Kidney epithelial cell (primary cell): ENCODE results near the gene SYNPR. TPM values are rescaled to one million over a fixed set of nuclear protein-coding genes. Genes with fewer than 3 reads are reported as not detected.

Experiments used
- DNase-seq: peaks from one replicate; pipeline ENCODE4 v3.0.0-alpha.2; 2010; ENCODE audit warnings: low read depth
- H3K27me3 ChIP-seq: 2 replicates; pipeline ENCODE4 v1.6.0; 2011; ENCODE audit warnings: low read length; ENCODE audit not compliant: control insufficient read depth, insufficient read depth
- H3K36me3 ChIP-seq: 2 replicates; pipeline ENCODE4 v1.5.1; 2011; ENCODE audit warnings: low read length; ENCODE audit not compliant: control insufficient read depth, insufficient read depth
- H3K4me3 ChIP-seq: 2 replicates; pipeline ENCODE4 v1.5.1; 2011; ENCODE audit warnings: low read depth, mild to moderate bottlenecking, control low read depth, low read length
- total RNA-seq: library from RNA; depleted of rRNA; stranded (reverse); fragments of >200 nt; gene quantifications from 2 replicates; pipeline ENCODE4 v1.2.3, GENCODE V29; 2015
- TF ChIP-seq, protein P1 (sequence below): IDR thresholded peaks from 2 replicates; pipeline ENCODE4 v1.5.1; 2011; ENCODE audit warnings: mild to moderate bottlenecking, moderate library complexity, low read length, control low read depth, inconsistent platforms; ENCODE audit not compliant: insufficient read depth, poor library complexity, severe bottlenecking

SYNPR gene
- total RNA-seq, 1 donor from 2014 or later, result not detected

GRCh38 chr3:63477494-63478129, 199.5 kb downstream of the SYNPR start:
- DNase-seq, result no peak
- TF ChIP-seq, protein P1, sequence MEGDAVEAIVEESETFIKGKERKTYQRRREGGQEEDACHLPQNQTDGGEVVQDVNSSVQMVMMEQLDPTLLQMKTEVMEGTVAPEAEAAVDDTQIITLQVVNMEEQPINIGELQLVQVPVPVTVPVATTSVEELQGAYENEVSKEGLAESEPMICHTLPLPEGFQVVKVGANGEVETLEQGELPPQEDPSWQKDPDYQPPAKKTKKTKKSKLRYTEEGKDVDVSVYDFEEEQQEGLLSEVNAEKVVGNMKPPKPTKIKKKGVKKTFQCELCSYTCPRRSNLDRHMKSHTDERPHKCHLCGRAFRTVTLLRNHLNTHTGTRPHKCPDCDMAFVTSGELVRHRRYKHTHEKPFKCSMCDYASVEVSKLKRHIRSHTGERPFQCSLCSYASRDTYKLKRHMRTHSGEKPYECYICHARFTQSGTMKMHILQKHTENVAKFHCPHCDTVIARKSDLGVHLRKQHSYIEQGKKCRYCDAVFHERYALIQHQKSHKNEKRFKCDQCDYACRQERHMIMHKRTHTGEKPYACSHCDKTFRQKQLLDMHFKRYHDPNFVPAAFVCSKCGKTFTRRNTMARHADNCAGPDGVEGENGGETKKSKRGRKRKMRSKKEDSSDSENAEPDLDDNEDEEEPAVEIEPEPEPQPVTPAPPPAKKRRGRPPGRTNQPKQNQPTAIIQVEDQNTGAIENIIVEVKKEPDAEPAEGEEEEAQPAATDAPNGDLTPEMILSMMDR, result no peak
- no peak overlapping the region for H3K4me3 ChIP-seq
- no peaks in the 10 kb centered on the region for H3K36me3 ChIP-seq
- H3K27me3 ChIP-seq, result no peaks in the 10 kb centered on the region

- TF ChIP-seq, protein P1, result no peak
- Histone ChIP-seq H3K27me3 (no peaks in the 10 kb centered on the region), H3K36me3 (no peaks in the 10 kb centered on the region), H3K4me3 (no peak overlapping the region)
- no peak for DNase-seq
These were observed 201.0 kb downstream of the SYNPR start for GRCh38 chr3:63478990-63479660.

DNA sequence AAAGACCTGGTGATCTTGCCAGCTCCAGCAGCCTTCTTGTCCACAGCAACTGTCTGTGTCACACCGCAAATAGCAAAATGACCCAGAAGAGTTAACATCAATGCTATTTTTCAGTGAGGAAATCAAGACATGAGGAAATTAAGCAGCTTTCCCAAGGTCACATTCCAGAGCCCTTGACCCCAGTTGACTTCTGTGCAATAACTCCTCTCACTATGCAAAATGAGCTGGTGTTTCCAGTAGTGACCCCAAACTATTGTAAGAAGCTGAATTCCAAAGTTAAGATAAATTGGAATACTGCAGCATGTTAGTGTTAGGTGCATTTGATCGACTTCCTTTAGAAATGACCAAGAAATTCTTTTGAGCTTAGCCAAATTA, 201.5 kb downstream of the SYNPR start:
- no peak for DNase-seq
- no peak overlapping the region for H3K4me3 ChIP-seq
- TF ChIP-seq, protein P1, result no peak
- no peaks in the 10 kb centered on the region for H3K36me3 ChIP-seq
- H3K27me3 ChIP-seq, result no peaks in the 10 kb centered on the region

- no peak overlapping the region for H3K4me3 ChIP-seq
- no peaks in the 10 kb centered on the region for H3K27me3 ChIP-seq
- no peak for DNase-seq
- TF ChIP-seq, protein P1, result no peak
- H3K36me3 ChIP-seq, result no peaks in the 10 kb centered on the region
These were observed 203.5 kb downstream of the SYNPR start for GRCh38 chr3:63481627-63482026.

DNA sequence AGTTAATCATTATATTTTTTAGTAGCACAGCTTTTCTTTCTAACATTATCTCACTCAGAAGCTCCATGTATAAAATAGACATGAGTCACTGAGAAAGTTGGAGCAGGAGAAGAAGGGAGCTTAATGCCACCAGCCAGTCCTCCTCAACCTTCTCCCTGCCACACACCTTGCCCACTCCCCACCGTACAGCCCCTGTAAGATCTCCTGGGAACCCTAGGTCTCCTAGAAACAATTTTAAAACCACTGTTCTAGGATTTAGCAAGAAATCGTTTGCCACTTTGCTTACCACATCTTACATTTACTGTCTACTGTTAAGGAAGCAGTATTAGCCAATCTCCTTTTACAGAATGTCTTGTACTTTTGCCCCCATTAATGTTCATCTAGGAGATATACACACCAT, 204.2 kb downstream of the SYNPR start:
- no peak for DNase-seq
- no peaks in the 10 kb centered on the region for H3K27me3 ChIP-seq
- TF ChIP-seq, protein P1, result no peak

GRCh38 chr3:63492464-63492863, 214.4 kb downstream of the SYNPR start:
- H3K27me3 ChIP-seq, result no peaks in the 10 kb centered on the region
- H3K4me3 ChIP-seq, result no peak overlapping the region
- no peak for DNase-seq
- TF ChIP-seq, protein P1, result no peak
- H3K36me3 ChIP-seq, result no peaks in the 10 kb centered on the region

More for the DNA sequence above, 204.2 kb downstream of the SYNPR start:
- H3K4me3 ChIP-seq, result no peak overlapping the region
- H3K36me3 ChIP-seq, result no peaks in the 10 kb centered on the region
